ENCODE data around the gene ITFG2.
"Not testable (repeated sequence)": the region's sequence is repeated elsewhere in the genome, so short reads cannot be mapped to it uniquely, and the experiment has no call there.

The ITFG2 gene

DNA sequence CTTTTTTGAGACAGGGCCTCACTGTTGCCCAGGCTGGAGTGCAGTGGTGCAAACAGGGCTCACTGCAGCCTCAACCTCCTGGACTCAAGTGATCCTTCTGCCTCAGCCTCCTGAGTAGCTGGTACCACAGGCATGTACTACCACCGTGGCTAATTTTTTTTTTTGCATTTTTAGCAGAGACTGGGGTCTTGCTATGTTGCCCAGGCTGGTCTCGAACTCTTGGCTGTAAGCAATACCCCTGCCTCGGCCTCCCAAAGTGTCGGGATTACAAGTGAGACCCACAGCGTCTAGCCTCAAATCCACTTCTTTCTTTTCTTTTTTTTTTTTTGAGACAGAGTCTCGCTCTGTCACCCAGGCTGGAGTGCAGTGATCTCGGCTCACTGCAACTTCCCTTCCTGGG is 50.9 kb downstream of the ITFG2 start:
- not testable (repeated sequence) for DNase-seq (ENCODE audit: low read depth)

DNA sequence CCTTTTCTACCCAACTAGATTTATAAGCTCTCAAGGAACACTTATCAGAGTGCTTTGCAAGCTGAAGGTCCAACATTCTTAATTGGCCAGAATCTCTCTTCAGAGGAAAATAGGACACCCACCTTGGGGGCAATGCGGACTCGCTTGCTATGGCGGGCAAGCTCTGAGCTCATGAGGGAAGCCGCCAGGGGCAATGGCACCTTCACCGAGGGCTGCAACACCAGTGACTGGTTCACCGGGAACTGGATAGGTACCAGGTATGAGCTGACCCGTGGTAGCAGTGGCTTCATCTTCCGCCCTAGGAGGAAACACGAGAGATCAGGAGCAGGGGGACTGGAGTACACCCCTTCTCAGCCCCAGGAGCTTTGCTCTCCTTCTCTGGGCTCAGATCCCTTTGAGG is 51.7 kb downstream of the ITFG2 start:
- no peak for DNase-seq (ENCODE audit: low read depth)

DNA sequence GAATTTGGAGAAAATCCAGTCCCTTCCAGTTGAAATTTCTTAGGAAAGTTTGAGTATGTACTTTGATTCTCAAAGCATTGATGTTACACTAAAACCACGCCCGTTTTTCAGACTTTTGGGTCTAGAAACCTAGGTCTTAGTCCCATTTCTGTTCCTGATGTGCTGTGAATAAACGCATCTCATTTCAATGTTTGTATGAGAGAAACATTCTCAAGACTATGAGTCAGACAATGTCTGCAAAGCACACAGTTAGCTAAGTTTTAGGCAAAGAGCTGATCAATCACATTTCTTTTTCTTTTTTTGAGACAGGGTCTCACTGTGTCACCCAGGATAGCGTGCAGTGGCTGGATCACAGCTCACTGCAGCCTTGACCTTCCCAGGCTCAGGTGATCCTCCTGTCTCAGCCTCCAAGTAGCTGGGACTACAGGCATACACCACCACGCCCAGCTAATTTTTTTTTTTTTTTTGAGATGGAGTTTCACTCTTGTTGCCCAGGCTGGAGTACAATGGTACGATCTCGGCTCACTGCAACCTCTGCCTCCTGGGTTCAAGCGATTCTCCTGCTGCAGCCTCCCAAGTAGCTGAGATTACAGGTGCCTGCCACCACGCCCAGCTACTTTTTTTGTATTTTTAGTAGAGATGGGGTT is 56.6 kb downstream of the ITFG2 start:
- not testable (repeated sequence) for DNase-seq (ENCODE audit: low read depth)

Measured in T-helper 22 cell (primary cell).